ENCODE results near the gene YBX1. TPM values are rescaled to one million over a fixed set of nuclear protein-coding genes. Genes with fewer than 3 reads are reported as not detected.

The YBX1 gene
- total RNA-seq, 4 donors from 2014 or later = 509 to 860 (median 681) TPM

DNA sequence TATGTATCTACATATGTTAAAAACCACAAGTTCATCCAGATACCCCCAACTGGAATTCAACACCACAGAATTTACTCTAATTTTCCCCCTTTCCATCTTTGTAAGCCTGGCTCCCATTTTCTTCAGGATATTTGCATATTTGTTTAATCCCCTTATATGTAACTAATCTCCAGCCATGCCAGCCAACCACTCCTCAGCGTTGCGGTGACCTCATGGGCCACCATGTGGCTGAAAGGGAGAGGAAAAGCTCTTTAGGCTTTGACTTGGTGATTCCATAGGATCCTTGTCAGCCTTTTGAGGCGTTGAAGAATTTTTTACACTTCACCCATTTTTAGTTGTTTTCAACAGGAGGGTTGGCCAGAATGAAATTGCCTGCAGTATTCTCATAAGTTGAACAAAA is 47.8 kb downstream of the YBX1 start:
- TF ChIP-seq, protein P1, sequence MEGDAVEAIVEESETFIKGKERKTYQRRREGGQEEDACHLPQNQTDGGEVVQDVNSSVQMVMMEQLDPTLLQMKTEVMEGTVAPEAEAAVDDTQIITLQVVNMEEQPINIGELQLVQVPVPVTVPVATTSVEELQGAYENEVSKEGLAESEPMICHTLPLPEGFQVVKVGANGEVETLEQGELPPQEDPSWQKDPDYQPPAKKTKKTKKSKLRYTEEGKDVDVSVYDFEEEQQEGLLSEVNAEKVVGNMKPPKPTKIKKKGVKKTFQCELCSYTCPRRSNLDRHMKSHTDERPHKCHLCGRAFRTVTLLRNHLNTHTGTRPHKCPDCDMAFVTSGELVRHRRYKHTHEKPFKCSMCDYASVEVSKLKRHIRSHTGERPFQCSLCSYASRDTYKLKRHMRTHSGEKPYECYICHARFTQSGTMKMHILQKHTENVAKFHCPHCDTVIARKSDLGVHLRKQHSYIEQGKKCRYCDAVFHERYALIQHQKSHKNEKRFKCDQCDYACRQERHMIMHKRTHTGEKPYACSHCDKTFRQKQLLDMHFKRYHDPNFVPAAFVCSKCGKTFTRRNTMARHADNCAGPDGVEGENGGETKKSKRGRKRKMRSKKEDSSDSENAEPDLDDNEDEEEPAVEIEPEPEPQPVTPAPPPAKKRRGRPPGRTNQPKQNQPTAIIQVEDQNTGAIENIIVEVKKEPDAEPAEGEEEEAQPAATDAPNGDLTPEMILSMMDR (IDR thresholded peaks at IDR 0.05) = no peak
- ATAC-seq (ENCODE audit: low FRiP score) (no peak), DNase-seq (ENCODE audit: low spot score) (no peak)

DNA sequence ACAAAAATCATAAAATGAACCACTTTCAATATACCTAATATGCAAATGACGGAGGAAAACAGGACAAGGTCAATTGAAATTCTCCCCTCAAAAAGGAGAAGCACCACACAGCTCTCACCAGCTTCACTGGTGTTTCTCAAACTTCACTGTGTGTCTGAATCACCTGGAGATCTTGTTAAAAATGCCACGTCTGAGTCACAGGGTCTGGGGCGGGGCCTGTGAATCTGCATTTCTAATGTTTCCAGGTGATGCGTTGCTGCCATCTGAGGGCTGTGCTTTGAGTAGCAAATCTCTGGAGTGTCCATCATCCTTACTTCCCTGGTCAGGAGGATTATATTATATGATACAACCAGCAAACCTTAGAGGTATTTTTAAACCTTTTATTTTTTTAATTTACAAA is 48.8 kb downstream of the YBX1 start:
- ATAC-seq (ENCODE audit: low FRiP score) = no peak
- TF ChIP-seq, protein P1 (IDR thresholded peaks at IDR 0.05) = no peak
- no peak for DNase-seq (ENCODE audit: low spot score)

DNA sequence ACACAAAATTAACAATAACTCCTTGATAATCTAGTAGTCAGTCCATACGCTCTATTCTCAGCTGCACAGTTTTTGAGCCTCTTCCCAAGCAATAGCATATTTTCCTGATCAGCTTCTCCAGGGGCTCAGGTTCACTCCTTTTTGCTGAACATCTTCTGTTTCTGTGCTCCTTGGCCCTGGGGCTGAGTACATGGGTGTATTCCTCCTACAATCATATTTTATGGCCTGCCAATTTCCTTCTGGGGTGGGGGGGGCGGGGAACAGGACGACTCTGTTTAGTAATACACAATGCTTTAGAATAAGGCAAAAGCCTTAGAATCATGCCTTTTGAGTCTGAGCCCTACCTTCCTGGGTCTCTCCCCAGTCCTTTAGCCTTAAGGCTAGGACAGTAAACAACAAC is 49.4 kb downstream of the YBX1 start:
- TF ChIP-seq, protein P1 (IDR thresholded peaks at IDR 0.05) = no peak
- no peak for ATAC-seq (ENCODE audit: low FRiP score)

DNA sequence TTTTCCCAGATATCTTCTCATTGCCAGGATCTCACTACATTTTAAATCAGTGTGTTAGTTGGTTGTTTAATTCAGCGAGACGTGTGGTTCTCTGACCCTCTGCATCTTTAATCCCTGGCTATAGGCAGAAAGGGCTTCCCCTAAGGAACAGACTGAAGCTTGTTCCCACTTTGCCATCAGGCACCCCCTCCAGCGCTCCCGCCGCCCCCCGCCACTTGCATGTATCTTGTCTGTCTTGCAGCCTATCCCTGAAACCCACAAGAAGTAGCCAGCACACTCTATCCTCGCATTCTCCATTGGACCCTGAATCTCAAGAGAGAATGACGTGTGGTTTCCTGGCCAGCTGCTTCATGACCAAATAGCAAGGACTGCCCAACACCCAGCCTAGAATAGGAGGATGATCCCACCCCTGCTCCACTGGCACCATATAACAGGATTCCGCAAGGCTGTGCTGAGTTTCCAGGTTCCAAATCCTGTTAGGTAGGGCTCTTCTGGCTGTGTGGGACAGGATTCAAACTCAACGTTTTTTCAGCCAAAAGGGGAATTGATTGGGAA is 50.0 kb downstream of the YBX1 start:
- ATAC-seq (ENCODE audit: low FRiP score) (no peak), DNase-seq (ENCODE audit: low spot score) (no peak)
- TF ChIP-seq, protein P1 (IDR thresholded peaks at IDR 0.05) = no peak

More for the DNA sequence above, 49.4 kb downstream of the YBX1 start:
- no peak for DNase-seq (ENCODE audit: low spot score)

DNA sequence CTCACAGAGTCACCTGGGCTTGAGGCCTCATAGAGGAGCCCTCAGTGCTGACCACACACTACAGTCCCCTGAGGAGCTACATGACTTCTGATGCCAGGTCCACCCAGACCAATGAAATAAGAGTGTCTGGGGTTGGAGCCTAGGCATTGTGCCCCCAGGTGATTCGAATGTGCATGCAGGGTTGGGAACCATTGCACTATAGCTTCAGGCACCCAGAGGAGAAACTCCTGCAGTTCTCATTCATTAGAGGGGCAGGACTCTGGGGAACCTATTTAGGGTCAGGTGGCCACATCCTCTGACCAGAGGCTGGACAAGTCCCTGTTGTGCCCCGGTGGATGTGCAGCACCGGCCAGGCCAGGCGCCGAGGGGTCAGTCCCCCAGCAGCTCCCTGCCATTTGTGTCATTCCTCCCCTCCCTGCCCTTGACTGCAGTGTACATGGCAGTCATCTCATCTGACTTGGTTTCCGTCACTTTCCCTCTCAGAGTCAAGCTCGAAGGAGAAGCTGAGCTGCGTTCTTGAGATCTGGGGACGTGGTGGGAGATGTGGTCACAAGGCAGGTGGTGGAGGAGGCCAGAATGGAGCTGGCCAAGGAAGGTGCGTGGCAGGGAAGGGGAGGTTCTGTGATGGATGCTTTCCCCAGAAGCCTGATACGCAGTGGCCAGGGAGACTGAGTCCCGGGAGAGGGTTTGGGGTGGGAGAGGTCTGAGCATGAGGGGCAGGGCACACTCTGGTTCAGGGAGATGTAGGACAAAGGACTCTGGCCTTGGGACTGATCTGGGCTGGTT is 51.4 kb downstream of the YBX1 start:
- ATAC-seq (ENCODE audit: low FRiP score) (no peak), DNase-seq (ENCODE audit: low spot score) (no peak)

DNA sequence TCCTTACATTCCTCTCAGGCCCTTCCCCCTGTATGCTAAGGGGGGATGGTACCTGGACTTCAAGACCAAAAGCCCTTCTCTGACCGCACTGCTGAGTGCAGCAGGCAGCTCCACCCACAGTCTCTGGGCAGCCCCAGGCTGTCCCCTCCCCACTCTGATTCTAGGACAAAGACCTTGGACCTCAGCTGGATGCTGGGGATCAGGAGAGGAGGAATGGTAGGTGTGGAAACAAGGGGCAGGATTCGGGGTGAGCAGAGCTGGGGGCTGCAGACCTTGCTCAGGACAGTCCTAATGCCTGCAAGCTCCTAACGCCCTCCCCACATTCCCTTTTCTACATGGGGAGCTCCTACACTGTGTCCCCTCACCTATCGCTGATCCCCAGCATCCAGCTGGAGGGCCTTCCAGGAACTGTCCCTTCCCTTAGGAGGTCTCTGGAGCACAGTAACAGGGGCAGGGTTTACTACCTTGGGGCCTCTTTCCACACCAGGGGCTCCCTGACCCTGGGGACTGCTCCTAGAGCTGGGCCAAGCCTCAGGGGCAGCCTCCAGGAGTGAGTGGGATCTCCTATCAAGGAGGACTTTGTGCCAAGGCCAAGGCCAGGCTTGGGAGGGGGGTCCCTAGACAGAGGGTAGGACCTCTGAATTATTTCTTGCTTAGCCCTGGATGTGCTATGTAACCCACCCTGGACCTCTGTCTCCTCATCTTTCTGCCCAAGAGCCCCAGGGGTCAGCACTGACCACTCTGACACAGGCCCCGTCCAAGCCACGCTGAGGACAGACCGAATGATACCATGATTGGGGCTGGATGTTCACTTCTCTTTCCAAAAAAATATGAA is 52.2 kb downstream of the YBX1 start:
- TF ChIP-seq, protein P1 (IDR thresholded peaks at IDR 0.05) = no peak
- no peak for DNase-seq (ENCODE audit: low spot score)
- ATAC-seq (ENCODE audit: low FRiP score) = no peak

More for the DNA sequence above, 51.4 kb downstream of the YBX1 start:
- TF ChIP-seq, protein P1 (IDR thresholded peaks at IDR 0.05) = no peak

Data from omental fat pad (tissue), 4 donors.